Measurements from ENCODE around the gene IBA57.

Gene IBA57

GRCh38 chr1:228144993-228145343 lies 20.6 kb upstream of the IBA57 start:
- no peak for DNase-seq (ENCODE audit: low read depth in 3 of 3)

- no peak for DNase-seq (ENCODE audit: low read depth in 3 of 3)
Observed at GRCh38 chr1:228145463-228146416, 19.9 kb upstream of the IBA57 start.

- no peak for DNase-seq (ENCODE audit: low read depth in 3 of 3)
Observed at GRCh38 chr1:228146417-228147150, 19.0 kb upstream of the IBA57 start.

DNA sequence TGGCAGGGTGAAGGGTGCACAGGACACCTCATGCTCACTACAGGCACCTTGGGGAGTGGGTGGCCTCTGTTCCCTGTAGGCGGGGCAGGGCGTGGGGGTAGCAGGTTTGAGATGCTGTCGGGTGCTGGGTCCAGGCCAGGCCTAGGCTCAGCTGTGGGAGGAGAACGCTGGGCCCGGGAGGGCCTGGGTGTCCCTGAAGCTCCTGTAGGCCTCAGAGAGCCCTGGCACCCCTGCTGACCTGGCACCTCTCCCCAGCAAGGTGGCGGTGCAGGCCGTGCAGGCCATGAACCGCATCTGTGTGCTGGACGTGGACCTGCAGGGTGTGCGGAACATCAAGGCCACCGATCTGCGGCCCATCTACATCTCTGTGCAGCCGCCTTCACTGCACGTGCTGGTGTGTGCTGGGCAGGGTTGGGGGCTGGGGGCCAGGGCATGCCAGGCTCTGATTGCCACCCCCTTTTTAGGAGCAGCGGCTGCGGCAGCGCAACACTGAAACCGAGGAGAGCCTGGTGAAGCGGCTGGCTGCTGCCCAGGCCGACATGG lies 18.4 kb upstream of the IBA57 start:
- no peak for DNase-seq (ENCODE audit: low read depth in 3 of 3)

- no peak for DNase-seq (ENCODE audit: low read depth in 3 of 3)
Observed at GRCh38 chr1:228147768-228148167, 17.8 kb upstream of the IBA57 start.

DNA sequence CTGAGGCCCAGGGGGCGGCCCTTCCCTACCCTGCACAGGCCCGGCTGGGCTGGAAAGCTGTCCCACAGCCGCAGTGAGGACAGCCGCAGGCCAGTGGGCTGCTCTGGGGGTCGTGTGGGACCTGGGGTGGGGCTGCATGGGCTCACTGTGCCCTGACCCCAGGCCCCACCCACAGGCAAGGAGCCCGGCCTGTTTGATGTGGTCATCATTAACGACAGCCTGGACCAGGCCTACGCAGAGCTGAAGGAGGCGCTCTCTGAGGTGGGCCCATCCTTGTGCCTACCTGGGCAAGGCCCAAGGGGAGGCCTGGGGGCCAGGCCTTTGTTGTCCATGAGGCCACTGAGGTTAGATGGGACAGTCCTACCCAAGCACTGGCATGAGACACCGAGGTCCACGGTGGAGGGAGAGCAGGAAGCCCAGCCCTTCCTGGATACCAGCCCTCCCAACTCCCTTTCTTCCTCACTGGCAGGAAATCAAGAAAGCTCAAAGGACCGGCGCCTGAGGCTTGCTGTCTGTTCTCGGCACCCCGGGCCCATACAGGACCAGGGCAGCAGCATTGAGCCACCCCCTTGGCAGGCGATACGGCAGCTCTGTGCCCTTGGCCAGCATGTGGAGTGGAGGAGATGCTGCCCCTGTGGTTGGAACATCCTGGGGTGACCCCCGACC lies 17.3 kb upstream of the IBA57 start:
- DNase-seq (ENCODE audit: low read depth in 3 of 3), result no peak

DNA sequence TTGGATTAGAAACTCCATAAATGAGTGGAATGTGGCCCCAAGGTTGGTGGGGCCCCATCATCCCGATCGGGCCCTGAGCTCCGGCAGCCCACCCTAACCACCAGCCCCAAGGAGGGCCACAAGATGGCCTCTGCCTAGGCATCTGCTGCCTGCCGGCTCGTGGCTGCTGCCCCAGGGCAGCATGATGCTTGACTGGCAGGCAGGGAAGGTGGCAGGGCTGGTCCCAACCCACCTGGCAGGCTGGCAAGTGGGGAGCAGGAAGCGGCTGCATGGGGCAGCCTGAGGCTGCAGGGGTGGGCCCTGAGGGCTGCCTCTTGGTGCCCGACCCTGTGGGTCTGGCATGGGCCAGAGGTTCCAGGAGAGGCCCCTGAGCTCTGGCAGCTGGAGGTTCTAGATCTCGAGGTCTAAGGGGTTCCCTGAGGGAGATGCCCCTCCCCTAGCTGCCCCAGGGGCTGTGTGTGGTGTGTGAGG lies 16.6 kb upstream of the IBA57 start:
- DNase-seq (ENCODE audit: low read depth in 3 of 3), result no peak

GRCh38 chr1:228149406-228150119 lies 16.0 kb upstream of the IBA57 start, which contains the start of gene GJC2:
Gene GJC2 (plus strand): TSS chr1:228149930. CDS start chr1:228157759, 7,829 bp downstream.
- DNase-seq (ENCODE audit: low read depth in 3 of 3), result no peak

GRCh38 chr1:228150120-228150460 lies 15.5 kb upstream of the IBA57 start:
- no peak for DNase-seq (ENCODE audit: low read depth in 3 of 3)

- no peak for DNase-seq (ENCODE audit: low read depth in 3 of 3)
Observed at GRCh38 chr1:228150461-228151179, 15.0 kb upstream of the IBA57 start.

- no peak for DNase-seq (ENCODE audit: low read depth in 3 of 3)
Observed at GRCh38 chr1:228151180-228151925, 14.3 kb upstream of the IBA57 start.

DNA sequence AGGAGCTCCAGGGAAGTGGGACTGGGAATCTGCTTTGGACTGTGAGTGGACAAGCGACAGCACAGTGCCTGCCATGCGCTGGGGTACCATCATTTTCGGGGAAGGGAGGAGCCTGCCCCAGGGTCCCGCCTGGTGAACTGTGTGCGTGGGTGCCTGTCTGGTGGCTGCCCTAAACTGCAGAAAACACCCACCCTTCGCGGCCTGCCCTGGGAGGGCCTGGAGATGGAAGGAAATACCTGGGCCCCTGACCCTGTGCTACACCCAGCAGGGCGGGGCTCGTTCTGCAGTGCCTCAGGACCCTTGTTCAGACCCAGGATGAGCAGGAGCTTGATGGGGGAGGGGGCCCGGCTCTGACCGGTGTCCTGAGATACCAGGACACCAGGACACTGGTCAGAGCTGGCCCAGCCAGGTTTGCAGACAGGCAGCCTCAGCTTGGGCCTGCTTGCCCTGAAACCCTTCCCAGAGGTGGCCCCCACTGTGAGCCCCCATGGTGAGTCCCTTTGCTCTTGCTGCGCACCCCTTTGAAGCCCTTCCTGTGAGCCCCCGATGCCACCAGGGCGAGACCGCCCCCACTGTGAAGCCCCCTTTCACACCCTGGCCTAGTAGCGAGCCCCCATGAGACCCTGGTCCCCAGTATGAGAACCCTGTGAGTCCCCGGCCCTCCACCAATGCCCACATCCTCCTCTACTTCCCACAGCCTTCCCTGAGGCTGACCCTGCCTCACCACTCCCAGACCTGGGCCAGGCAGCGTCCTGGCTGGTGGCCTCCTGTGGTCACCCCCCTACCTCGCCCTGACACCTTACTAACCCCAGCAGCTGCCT lies 13.3 kb upstream of the IBA57 start:
- no peak for DNase-seq (ENCODE audit: low read depth in 3 of 3)

GRCh38 chr1:228152918-228153258 lies 12.7 kb upstream of the IBA57 start:
- no peak for DNase-seq (ENCODE audit: low read depth in 3 of 3)

DNA sequence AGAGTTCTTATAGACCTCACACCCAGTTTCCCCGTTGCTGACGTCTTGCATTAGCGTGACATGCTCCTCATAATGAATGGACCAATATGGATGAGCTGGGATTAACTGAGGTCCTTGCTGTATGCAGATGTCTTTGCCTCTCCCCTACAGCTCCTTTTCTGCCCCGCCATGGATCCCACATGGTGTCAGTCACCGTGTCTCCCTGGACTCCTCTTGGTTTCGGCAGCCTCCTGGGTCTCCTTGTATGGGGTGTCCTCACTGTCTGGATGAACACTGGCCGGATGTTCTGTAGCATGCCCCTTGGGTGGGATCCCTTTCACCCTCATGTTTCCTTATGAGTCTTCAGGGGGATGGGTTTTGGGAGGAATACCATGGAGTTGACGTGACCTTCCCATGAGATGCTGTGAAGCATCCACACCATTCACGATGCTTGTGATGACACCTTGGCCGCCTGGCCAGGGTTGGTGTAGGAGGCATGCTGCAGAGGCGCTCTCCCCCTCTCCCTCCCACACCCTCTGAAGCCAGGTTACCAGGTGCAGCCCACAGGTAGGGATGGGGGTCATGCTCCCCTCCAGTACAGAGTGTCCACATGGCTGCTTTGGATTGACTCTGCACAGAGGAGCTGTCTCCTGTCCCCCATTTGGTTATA lies 11.5 kb upstream of the IBA57 start:
- no peak for DNase-seq (ENCODE audit: low read depth in 3 of 3)

DNA sequence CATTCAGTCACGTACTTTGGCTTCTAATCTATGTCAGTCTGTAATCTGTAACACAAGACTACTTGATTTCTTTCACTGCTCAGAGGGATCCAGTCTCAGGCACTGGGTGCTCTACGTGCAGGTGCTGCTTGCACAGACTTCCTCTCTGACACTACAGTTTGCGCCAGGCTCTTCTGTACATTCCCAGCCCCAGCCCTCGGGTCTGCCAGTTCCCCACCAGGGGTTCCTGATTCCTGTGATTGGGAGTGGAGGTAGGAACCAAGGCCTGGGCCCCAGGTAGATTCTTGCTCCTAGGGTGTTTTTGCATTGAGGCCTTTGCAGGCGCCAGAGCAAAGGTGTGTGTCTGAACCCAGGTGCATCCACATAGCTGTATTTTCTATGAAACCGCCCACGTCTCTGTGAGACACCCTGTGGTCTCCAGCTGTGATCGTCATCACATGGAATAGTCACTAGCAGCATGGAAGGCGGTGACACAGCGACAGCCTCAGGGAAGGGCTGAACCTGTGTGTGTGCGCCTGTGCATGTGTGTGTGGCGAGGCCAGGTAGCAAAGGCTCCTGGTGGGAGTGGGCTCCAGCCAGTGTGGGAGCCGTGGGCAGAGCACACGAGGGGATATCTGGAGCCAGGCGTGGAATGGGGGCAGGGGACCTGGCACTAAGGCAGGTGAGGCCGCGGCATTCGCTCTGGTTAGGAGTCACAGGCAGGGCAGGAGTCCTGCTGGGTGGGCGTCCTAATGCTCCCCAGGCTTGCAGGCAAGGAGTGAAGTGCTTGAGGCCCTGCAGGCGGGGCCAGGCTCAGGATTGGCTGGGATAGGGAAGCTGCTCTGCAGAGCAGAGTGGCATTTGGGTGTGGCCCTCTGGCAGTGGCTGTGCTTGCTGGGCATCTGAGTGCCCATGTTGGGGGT lies 10.7 kb upstream of the IBA57 start:
- DNase-seq (ENCODE audit: low read depth in 3 of 3), result peak in 1 of 3 experiments; percentile 48

- no peak for DNase-seq (ENCODE audit: low read depth in 3 of 3)
Observed at GRCh38 chr1:228155596-228156514, 9.7 kb upstream of the IBA57 start.

GRCh38 chr1:228156515-228156881 lies 9.1 kb upstream of the IBA57 start:
- DNase-seq (ENCODE audit: low read depth in 3 of 3), result no peak

Data from stimulated activated CD4-positive, alpha-beta T cell treated with anti-CD3 and anti-CD28 coated beads, TNF-alpha, amount 100 ng/mL, for 24 hours (primary cell).